Uterine smooth muscle cell (primary cell): ENCODE measurements around the gene API5. TPM values are rescaled to one million over a fixed set of nuclear protein-coding genes. Genes with fewer than 3 reads are reported as not detected.

Experiments
- total RNA-seq: library from RNA; depleted of rRNA; stranded (reverse); fragments of >200 nt; gene quantifications from 2 replicates; pipeline ENCODE4 v1.2.3, GENCODE V29; 2014

The API5 gene
- 82.4 and 127 TPM in 2 replicates for total RNA-seq

DNA sequence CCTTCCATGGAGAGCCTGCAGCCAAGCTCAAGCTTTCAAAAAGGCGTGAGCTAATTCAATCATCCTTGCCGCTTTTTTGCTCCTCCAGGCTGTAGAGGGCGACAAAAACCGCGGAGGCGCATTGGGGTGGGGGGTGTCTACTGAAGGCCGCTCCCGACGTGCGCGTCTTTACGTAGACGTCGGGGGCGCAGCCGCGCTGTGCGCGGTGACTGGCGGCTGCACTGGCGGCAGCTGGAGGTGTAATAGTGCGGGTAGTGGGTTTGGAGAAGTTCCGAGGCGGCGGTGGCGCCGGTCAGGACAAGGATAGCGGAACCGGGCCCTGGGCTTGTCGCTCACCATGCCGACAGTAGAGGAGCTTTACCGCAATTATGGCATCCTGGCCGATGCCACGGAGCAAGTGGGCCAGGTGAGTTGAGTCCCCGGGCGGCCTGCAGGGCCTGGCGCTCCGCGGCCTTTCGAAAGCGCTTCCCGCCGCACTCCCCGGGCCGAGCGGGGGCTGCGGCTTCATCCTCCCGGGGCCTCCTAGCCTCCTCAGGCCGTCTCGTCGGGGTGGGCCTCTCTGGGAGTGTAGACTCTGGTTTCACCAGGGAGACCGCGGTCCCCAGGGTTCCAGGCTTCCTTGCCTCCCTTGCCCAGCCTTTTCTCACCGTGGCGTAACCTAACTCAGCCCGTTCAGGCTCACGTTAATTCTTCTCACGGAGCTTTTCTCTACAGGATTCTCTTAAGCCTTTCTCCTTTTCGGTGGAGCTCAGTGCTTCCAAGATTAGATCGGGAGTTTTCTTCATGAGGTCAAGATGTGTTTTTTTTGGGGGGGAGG lies at the start of gene API5:
API5 (plus strand) TSS at position 206 of the 817 bp plus-strand sequence; CDS start at position 338, 132 bp downstream.

GRCh38 chr11:43358801-43359421 lies 47.1 kb downstream of the API5 start, which contains the start of gene TTC17:
Gene TTC17, plus strand, starts transcription at chr11:43358920. Its CDS starts 35 bp downstream, at chr11:43358955.

Other genes with a start within 250 kb of the API5 start
- gene TTC17, start 46.9 kb downstream of the API5 start, total RNA-seq, result 70.4 and 90.0 TPM in 2 replicates